ENCODE data around the gene HIVEP3.

GRCh38 chr1:41483001-41483850, 435.5 kb downstream of the HIVEP3 start:
- TF ChIP-seq CTCF (IDR thresholded peaks at IDR 0.05) (no peak), POLR2AphosphoS5 (IDR thresholded peaks at IDR 0.05; ENCODE audit: low read depth, low read length) (no peak)

Measured in Panc1 (cell line).